Activated naive CD4-positive, alpha-beta T cell treated with Interleukin-2 at 50 U/mL for 16 hours (primary cell): Measurements from ENCODE around the gene RFPL2.
"Not testable (repeated sequence)": the region's sequence is repeated elsewhere in the genome, so short reads cannot be mapped to it uniquely, and the experiment has no call there.

Source experiments
- DNase-seq: peaks from one replicate; pipeline ENCODE4 v3.0.0-alpha.2; 2020

RFPL2 gene

DNA sequence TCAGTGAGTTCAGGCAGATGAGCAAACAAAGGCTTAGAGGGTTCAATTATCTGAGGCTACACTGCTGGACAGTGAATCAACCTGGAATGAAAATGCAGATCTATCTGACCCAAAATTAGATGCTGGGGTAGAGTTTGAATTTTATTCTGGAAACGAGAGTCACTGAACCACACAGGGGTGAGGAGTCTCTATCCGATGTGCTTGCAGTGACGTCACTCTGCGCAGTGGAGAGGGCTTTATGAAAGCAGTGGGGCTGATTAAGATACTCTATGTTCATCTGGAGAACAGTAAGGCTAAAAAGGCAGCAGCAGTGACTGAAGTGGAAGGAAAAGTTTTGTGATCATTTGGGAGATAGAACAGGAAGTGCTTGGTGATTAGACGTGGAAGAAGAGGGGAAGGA lies 44.5 kb downstream of the RFPL2 start:
- not testable (repeated sequence) for DNase-seq

DNA sequence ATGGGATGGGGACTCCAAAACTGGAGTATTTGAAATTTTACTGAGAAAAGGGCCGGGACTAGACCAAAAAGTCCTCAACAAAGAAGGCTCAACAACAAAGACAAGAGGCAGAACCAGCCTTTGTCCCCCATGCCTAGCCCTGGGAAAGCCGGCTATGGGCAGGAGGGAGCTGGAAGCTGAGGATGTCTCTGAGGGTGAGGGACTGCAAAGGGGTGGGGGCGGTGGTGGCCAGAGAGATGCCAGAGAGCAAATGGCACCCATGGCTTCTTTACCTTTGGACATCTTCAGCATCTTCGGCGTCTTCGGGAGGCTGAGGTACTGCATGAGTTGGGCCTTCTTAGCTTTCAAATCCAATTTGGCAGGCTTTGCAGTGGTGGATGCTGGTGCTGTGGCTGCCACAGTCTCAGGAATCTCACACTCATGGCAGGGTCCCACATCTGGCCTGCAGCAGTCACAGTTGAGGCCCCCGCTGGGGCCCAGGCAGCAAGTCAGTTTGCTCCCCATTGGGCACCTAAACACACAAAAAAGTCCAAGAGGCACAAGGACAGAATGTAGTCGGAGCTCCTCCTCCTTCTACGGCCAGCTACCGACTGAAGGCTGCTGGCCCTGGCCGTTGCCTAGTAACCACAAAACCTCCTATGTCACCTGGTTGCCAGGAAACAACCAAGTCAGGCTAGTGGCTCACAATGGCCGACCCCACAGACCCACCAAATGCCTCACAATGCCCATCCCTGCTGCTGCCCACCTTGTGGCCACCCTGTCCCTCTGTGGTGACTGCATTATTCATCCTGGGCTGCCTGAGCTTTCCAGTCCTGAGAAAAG lies 46.0 kb downstream of the RFPL2 start, which contains the start of gene C22orf42:
C22orf42 (minus strand) TSS at position 592 of the 822 bp plus-strand sequence; CDS start at position 504, 88 bp downstream.
- DNase-seq: no peak

DNA sequence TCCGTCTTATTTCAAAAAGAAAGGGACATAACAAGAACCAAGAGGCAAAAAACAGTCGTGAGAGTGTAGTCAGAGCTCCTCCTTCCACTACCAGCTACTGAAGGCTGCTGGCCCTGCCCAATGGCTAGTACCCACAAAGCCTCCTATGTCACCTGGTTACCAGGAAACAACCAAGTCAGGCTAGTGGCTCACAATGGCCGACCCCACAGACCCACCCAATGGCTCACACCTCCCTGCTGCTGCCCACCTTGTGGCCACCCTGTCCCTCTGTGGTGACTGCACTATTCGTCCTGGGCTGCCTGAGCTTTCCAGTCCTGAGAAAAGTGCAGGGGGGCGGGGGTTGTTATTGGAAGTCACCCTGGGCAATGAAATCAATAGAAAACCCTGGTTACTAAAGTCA lies 47.2 kb downstream of the RFPL2 start:
- not testable (repeated sequence) for DNase-seq

DNA sequence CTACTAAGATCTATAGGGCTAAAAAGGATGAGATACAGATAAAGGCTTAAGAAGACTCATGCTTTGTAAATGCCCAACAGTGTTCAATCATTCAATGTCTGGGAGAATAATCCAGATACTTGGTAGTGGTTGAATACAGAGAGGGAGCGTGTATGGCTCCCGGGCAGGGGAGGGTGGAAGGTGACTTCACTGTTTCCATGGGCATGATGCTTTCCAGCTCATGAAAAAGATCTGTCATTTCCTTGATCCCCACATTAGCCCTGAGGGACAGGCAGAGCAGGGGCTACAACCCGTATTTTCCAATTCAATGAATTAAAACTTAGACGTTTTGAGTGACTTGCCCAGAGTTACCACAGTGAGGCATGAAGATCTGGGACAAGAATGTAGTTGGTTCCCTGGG lies 50.1 kb downstream of the RFPL2 start:
- not testable (repeated sequence) for DNase-seq

GRCh38 chr22:32151641-32152040 lies 53.2 kb downstream of the RFPL2 start:
- DNase-seq: not testable (repeated sequence)

- DNase-seq: not testable (repeated sequence)
These were observed 54.2 kb downstream of the RFPL2 start for GRCh38 chr22:32150647-32151046.

DNA sequence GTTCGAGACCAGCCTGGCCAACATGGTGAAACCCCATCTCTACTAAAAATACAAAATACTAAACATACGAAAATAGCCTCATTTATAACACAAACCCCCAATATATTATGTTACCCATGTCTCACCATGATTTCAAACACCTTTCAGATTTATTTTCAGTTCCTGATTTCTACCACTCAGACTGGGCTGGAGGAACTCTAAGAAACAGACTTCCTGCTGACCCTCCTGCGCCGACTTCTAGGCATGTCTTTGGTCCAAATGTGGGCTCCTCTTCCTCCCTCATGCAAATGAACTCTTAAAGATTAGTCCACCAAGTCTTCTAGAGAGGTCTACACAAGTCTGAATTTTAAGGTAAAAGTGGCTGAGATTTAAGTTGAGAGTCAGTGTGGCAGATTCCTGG lies 56.5 kb downstream of the RFPL2 start:
- DNase-seq: not testable (repeated sequence)

- DNase-seq: not testable (repeated sequence)
These were observed 57.7 kb downstream of the RFPL2 start for GRCh38 chr22:32147128-32147527.

- no peak for DNase-seq
These were observed 60.2 kb downstream of the RFPL2 start for GRCh38 chr22:32144496-32145274.

- DNase-seq: peak; percentile 19
These were observed 62.3 kb downstream of the RFPL2 start for GRCh38 chr22:32142600-32142999.

- DNase-seq: not testable (repeated sequence)
These were observed 64.2 kb downstream of the RFPL2 start for GRCh38 chr22:32140688-32141087.
